Hematopoietic multipotent progenitor cell treated with erythropoietin and hydrocortisone succinate and interleukin-3 and kit ligand, for 4 days (in vitro differentiated cells): Measurements from ENCODE around the gene CPOX.

Experiments used
- DNase-seq: peaks from one replicate; pipeline ENCODE4 v3.0.0-alpha.2; 2015

CPOX gene

DNA sequence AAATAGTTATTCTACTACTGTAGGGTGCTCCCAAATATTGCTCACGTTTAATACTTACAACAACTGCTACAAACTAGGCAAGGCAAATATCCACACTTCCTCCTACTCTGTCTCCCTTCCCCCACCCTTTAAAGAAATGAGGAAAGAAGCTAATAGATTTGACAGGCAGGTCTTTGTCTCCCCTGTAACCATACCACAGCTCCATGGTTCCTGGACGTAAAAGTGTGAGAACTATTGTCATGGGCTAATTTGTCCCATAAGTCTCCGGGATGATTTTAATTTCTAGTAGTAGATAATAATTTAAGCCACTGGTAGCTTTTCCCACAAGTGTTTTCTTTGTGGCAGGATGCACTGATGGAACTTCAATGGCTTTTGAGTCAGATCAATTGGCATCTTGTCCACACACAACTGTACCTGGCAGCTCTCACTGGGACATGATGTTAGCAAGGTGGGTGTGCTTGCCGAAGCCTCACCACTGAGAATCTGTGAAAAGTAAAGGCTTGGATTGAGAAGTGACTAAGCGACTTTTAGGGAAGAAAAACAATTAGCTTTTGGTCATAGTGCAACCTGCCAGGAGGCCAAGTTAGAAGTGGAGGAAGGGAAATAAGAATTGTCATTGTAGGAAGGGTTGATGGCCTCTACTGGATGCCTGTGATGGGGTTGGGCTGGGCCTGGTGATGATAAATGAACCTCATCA is 1.4 kb upstream of the CPOX start:
- DNase-seq, result peak; percentile 52

DNA sequence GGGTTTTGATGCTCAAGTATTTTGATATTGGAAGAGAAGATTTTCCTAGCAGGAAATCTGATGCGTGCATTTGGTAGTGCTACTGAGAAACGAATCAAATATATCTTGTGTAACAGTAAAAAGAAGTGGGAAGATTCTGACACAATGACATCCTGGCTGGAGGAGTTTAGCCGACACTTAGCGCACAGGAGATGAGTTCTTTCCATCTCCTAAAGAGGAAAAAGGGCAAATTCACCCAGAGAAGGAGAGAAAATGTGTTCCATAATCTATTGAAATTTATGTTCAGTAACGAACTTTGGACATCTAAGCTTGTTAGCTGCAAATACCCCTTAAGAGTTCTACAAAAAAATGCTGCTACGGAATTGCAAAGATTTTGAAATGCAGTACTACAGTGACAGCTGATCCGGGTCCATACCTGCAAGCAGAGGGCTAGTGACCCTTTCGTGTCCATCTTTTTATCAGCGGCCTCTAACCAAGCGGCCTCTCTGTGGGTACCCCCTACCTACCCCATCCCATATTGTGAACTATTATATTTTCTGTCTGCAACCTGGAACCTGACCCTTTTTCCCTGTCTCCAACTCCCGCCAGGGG is 971 bp downstream of the CPOX start:
- no peak for DNase-seq

DNA sequence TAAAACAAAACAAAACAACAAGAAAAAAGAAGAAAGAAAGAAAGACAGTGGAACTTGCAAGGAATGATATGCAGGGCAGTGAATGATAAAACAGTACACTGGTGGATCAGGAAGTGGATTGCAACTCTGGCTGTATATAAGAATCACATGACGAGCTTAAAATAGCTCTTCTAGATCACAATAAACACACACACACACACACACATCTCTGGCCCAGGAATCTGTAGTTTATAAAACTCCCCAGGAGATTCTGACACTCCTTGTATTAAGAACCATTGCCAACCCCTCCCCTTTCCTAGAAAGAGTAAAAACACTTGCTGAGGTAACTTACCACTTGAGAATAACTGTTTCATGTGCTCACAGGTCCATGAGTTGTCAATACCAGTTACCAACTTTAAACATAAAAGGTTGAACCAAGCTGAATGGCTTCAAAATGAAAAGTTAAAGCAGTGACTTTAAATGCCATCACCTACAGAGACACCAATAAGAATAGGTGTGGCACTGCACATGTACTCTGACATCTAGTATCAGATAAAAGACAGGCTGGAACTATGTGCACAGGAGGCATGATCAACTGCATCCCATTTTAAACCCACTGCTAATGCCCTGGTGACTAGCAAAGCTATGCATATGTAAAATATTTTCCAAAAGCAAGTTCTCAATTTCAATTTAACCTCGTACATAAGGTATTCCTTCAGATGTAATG is 3.9 kb downstream of the CPOX start:
- peak; percentile 41 for DNase-seq

DNA sequence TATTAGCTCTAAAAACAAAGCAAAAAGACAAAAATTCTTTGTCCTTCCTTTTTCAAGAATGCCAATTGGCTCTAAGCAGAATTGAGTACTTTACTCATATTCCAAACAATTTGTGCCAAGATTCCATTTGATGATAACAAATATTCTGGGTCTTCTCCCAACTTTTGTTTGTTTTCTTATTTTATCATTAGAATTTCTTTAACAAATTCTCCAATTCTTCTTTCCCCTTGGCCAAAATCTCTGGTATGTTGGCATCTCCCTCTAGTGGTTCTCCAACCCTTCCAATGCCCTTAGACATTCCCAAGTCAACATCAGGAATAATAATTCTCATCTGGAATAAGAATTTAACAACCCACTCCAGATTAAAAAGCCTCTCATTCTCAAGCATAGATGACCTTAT is 5.3 kb downstream of the CPOX start:
- DNase-seq, result no peak

DNA sequence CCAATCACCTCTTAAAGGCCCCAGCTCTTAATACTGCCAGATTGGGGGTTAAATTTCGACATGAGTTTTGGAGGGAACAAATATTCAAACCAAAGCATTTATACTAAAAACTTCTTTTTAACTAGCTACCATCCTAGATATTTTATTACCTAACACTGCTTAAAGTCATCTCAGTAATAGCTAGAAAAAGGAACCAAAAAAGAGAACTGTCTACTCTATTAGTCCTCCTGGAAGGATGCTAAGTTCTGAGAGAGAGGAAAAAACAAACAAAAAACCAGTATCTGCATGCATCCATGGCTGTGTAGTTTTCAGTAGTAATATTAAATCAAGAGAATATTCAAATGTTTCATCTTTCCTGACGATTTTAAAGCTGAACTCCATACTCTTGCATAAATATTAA is 5.8 kb downstream of the CPOX start:
- no peak for DNase-seq

DNA sequence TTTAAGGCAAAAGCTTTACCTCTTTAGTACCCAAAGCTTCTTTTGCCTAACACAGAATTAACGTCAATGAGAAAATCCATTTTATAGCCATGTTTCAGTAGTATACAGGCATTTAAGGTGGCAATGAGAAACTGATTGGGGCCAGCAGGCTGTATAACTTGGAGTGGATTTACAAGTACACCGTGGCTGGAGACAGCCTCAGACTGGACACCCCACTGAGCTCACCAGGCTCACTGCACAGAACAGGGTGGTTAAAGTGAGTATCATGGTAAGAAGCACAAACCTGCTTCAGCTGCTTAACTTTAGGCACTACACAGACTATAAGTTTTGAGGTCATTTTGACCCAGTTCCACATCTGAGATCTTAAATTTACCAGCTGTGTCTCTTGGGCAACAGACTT is 8.9 kb downstream of the CPOX start:
- no peak for DNase-seq

DNA sequence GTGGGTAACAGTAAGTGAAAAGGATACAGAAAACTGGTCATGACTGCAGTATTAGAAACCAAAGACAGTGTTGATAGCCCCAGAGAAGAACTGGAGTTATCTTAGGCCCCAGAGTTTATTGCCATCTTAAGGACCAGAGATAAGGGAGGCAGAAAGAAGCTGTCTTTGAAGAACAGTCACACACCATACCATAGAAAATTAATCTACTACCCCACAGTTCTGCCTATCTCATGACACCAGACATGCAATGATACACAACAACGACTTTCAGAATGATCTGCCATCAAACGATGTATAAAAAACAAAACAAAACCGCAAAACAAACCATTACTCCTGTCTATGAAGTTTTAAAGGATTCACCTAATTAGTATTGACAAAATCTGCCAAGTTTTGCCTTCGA is 9.6 kb downstream of the CPOX start:
- peak; percentile 96 for DNase-seq

DNA sequence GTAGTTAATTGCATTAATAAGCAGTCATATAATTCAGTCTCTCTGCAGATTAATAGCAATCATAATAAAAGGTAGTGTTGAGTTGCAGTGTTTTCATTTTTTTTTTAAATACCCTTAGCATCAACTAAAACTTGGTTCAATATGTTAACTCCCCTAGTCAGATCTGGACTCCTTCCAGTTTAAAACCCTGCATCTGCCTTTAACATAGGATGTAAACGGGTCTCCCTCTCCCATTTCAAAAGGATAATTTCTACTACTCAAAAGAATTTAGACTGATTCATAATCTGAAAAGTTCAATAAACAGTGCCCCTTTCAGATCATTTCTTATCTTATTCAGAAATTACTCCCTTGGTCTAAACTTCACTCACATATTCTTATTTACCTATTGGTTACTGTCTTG is 11.4 kb downstream of the CPOX start:
- DNase-seq, result no peak

DNA sequence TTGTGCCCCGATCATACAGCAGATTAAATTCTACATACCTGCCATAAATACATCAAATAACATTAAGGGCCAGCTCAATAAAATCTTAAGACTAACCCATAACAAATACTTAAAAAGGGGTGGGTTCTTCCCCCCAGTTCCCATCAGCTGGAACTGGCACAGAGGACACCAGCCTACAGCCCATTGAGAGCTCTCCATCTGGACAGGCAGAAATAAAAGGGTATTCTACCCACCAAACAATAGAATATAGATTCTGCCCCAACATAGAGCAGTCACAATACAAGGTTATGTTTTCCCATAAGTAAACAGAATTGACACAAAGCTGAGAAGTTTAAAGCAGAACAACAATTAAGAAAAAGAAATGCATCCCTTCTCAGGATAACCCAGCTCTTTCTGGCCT is 11.9 kb downstream of the CPOX start:
- no peak for DNase-seq

DNA sequence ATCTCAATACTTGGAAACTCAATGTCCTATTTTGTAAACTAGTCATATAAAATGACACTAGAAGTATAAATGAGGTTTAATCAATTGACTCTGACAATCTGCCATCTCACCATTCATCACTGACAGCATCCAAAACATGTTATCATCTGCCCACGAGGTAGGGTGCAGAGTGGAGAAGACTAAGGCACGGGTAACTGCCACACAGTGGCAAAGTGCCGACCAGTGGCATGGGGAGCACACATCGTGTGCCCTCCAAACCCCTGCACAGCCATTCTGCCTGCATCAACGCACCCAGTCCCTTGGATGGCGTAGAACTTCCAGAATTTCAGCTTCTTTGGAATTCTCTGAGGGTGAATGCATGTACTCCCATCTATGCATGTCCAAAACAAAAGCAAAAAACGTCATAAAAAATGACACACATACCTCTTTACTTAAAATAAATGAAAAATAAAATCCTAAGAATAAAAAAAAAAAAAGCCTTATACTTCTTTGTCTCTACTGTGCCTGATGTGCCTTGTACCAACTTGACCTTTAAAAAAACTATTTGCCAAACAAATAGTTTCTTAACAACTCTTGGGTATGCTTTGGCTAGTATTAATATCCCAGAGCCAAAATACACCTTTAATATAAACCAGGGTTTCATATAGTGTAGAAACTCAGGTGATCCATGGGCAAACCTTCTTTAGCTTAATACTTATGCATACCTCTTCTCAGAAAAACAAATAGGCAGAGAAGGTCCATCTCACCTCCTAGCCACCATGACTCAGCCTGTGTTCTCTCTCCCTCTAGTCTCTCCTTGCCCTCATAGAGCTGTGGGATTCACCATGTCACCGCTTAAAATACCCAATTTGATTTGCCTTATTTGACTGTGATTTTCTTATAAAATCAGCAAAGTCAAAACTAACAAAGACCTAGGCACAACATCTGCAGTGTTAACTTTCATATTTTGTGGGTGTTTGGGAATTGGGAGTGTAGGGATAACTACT is 12.7 kb downstream of the CPOX start:
- no peak for DNase-seq

DNA sequence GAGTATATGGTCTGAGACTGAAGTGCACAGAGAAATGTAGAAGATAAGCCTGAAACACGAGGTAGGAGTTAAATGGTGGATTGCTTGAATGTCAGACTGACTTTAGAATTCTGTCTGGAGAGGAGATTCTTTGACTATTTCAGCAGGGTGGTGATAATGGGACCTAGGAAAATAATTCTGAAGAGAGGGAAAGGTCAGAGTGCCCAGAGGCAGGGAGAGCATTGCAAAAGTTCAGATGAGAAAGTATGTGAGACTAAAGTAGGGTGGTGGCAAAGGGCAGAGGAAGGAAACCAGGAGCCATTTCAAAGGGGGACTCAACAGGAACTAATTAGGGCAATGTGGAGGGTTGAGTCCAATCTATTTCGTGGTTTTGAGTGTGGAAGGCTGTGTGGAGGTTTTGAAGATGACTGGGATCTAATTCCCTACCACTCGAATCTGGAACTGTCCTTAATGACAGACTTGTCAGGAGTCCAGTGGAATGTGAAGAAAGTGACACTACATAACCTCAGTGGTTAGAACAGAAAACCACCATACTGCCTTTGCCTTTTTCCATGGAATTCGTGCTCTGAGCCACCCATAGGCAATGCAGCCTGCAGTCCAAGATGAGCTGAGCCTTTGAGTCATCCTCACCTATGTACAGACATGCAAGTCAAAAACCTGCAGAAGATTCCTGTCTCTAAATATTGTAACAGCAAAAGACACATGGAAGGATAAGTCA is 16.1 kb downstream of the CPOX start:
- DNase-seq, result no peak

DNA sequence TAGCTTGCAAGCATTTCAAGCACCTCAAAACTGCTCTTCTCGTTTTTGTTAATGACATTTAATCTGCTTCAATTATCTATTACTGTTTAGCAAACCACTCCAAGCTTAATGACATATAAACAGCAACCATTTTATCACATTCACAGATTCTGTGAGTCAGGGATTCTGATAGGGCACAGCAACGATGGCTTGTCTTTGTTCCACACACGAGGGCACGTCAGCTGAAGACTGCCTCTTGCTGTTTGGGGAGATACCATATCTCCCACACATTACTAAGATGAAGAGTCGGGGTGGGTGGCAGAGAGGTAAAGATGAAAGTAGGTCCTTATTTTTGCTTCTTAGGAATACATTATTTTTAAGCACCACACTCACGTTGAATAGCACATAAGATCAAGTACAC is 19.3 kb downstream of the CPOX start:
- peak; percentile 74 for DNase-seq

DNA sequence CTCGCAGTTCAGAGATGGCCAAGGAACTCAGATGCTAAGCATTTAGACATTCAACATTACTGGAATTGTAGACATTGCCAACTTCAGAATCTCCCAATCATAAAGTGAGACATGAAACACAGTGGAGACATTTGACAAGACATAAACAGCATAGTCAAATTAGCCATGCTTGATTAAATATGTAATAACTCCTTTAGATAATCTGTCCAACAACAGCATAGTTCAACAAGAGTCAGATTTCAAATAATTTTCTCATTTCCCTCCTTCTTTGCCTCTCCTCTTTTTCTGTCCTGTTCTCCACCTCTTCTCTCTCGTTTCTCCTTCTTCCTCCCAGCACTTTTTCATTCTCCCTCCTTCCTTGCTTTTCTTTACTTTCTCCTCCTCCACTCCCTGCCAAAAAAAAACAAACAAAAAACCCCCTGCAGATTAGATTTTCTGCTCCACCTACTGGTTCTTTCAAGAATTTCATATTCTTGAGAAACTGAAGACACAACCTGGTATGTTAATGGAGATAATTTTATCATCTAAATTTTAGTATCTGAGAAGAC is 20.2 kb downstream of the CPOX start:
- peak; percentile 72 for DNase-seq

DNA sequence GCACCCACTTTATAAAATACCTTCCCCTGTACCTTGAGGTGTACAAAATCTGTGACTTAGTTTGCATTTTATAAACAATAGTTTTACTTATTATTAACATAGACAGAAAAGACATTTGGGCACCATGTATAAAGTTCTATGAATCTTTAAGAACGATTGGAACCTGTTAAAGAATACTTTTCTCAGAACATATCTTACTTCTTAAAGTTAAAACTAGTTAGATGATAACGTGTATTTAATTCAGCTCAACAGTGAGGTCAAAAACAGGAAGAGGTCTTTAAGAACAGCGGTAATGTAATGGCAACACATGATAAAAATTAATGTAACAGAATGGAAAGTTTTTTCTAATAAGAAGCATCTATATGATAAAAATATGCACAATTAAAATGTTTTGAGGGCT is 25.0 kb downstream of the CPOX start:
- DNase-seq, result peak; percentile 37

DNA sequence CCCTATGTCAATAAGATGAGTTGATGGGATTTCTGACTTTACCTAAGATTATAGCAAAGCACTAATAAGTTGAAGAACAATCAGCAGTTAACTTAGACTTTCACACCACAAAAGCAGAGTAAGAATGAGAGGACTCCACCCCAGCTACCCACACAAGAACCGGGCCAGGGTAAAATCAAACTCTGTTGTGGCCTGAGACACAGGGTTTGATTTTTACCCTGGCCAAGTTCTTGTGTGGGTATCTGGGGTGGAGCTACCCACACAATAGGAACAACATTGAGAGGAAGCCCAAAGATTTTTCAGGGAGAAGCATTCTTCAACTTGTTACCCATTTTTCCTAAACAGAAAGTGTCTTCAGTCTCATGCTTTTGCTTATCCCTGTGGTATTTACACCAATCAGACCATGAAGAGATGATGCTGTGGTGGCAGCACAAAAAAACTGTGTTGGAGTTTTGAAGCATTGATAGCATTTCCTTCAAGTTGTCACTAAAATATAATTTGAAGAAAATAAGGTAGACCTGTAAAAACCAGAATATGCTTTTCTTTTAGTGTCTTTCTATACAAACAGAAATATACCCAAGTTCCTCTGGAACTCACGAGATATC is 25.6 kb downstream of the CPOX start:
- DNase-seq, result no peak

DNA sequence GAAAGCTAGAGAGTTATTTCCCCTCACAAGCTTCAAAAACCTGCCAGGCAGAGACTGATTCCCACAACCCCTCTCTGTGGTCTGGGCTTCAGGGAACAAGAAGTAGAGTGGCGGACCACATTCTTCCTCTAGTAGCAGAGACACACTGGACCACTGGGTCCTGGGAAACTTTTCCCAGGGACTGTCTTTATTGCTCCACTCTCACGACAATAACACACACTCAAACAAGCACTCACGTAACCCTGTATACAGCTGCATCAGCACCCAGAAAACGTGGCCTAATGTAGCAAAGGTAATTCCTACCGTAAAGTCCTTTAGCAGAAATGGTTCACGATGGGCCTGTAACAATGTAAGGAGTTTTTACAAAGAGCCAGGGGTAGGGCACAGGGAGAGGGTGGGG is 27.6 kb downstream of the CPOX start:
- DNase-seq, result no peak

DNA sequence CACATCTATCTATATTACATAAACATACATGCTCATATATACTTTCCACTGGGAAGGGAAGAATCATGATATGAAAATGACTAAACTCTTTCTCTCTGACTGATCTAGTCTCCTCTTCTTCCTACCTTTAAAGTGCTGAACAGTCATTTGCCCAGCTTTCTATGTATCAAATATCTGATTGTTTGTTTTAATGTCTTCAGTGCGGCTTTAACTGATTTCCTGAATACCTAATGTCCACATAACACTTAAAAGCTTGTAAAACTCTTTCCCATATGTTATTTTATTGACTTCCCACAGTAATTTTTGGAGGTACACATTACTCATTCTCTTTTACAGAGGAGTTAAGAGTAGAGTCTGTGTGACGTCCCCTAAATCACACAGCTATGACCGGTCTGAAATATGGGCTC is 28.2 kb downstream of the CPOX start:
- no peak for DNase-seq

DNA sequence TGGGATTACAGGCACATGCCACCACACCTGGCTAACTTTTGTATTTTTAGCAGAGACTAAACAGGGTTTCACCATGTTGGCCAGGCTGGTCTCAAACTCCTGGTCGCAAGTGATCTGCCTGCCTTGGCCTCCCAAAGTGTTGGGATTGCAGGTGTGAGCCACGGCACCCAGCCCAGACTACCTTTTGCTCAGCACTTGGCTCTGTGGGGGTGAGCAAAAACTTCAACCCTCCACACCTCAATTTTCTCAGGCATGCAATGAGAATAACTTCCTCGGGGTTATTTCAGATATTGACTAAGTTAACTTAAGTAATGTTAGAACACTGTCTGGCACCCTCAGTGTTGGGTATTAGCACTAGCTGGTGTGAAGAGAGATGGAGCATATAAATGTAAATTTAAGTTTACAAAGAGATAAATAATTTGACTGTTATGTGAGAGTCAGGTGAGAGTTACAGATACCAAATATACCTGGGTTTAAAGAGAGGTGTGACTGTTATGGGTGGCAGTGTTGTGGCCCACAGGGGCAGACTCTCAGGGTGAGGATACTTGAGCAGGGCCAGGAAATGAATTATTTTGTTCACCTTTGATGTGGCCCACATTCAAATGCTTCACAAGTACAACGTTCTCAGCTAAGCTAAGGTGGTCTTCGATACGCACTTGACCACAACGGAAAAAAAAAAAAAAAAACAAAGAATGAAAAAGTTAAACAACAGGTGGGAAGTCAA is 29.0 kb downstream of the CPOX start:
- no peak for DNase-seq

DNA sequence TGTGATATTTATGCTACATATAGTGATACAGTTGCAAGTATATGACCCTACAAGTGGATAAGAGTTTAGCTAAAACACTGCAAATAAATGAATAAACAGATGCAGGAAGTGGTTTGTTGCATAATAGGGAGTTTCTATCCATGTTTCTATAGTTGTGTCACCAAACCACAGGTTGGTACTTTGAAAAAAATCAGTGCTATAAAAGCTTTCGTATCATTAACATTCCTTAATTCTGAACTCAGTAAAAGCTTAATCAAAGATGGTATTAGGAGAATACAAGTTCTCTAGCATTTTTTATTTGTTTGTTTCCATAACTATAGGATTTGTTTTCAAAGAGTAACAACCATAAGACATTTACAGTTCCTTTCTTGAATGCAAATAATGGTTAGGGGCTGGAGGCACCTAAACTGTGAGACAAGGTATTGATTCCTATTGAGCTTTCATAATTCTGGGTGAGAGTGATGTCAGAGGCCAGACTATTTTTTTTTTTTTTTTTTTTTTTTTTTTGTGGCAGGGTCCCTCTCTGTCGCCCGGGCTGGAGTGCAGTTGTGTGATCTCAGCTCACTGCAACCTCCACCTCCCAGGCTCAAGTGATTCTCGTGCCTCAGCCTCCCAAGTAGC is 29.6 kb downstream of the CPOX start:
- DNase-seq, result peak; percentile 55

DNA sequence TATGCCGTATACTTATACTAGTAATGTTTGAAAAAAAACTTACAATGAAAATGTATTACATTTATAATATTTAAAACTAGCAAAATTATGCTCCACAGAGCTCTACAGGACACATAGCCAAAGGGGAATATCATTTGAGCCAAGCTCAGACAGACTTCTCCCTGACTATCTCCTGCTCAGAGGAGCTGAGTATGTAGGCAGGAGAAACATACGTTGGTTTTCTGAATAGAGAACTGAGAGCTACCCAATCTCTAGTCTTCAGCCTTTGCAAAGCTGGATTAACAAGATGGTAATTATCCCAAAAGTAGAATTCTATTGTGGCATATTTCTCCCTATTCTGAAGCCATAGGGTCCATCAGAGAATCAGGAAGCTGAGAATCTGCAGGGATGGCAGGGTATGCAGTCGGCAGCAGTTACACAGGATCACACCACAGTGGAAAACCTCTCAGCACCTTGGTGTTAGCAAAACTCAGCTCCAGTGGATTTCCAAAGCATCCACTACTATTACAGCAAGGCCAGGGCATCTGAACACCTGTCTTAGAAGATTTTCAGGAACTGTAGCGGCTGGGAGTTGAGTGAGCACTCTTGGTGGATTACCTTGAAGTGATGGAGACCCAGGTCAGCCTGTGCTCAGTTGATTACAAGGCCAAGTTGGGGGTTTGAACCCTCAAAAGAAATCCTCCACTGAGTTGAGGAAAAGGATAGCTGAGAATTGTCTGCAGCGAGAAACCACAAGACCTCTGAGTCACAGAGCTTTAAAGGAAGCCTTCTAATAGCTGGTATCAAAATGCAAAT is 31.5 kb downstream of the CPOX start:
- peak; percentile 38 for DNase-seq
